Smooth muscle cell (in vitro differentiated cells): ENCODE data around the gene CYP17A1. TPM values are rescaled to one million over a fixed set of nuclear protein-coding genes. Genes with fewer than 3 reads are reported as not detected.
A peak's percentile ranks its signal among the peaks of the same experiment; 100 is the strongest.
"Not testable (repeated sequence)": the region's sequence is repeated elsewhere in the genome, so short reads cannot be mapped to it uniquely, and the experiment has no call there.

ENCODE experiments used
- DNase-seq: peaks from one replicate; lab custom pipeline; 2025; ENCODE audit not compliant: unreplicated experiment; lab: John Stamatoyannopoulos, UW
- H2AFZ ChIP-seq: fragments of 200-600 bp; sonication (generic); 2 replicates; pipeline ENCODE4 v1.6.0; 2016; ENCODE audit warnings: antibody characterized with exemption, low read depth, mild to moderate bottlenecking
- H3F3A ChIP-seq: fragments of 200-600 bp; sonication (generic); 2 replicates; pipeline ENCODE4 v1.6.0; 2017; ENCODE audit warnings: antibody characterized with exemption, low read depth
- H3K27ac ChIP-seq: fragments of 200-600 bp; sonication (generic); 2 replicates; pipeline ENCODE4 v1.5.1; 2016; ENCODE audit warnings: low read depth, mild to moderate bottlenecking
- H3K27me3 ChIP-seq: fragments of 200-600 bp; sonication (generic); 2 replicates; pipeline ENCODE4 v1.6.1; 2016; ENCODE audit warnings: low read depth, mild to moderate bottlenecking
- H3K36me3 ChIP-seq: fragments of 200-600 bp; sonication (generic); 2 replicates; pipeline ENCODE4 v1.5.1; 2016; ENCODE audit warnings: low read depth
- H3K4me1 ChIP-seq: fragments of 200-600 bp; sonication (generic); 2 replicates; pipeline ENCODE4 v1.5.1; 2016; ENCODE audit warnings: low read depth
- H3K4me2 ChIP-seq: fragments of 200-600 bp; sonication (generic); 2 replicates; pipeline ENCODE4 v1.6.0; 2016; ENCODE audit warnings: mild to moderate bottlenecking
- H3K4me3 ChIP-seq: fragments of 200-600 bp; sonication (generic); 2 replicates; pipeline ENCODE4 v1.5.1; 2016; ENCODE audit warnings: mild to moderate bottlenecking
- H3K79me2 ChIP-seq: fragments of 200-600 bp; sonication (generic); 2 replicates; pipeline ENCODE4 v1.6.0; 2016; ENCODE audit warnings: low read depth, mild to moderate bottlenecking
- H3K9ac ChIP-seq: fragments of 200-600 bp; sonication (generic); 2 replicates; pipeline ENCODE4 v1.6.0; 2016; ENCODE audit warnings: low read depth
- H3K9me3 ChIP-seq: fragments of 200-600 bp; sonication (generic); replicated peaks from 2 replicates; pipeline ENCODE4 v1.5.1; 2016; ENCODE audit warnings: low read depth
- H4K20me1 ChIP-seq: fragments of 200-600 bp; sonication (generic); 2 replicates; pipeline ENCODE4 v1.6.0; 2016; ENCODE audit warnings: low read depth
- WGBS: methylation state at CpG from one replicate; pipeline ENCODE4 v1.1.7; 2016; ENCODE audit warnings: low lambda C conversion rate; 5-methylcytosine and 5-hydroxymethylcytosine counted together
- polyA plus RNA-seq: library from polyadenylated mRNA; unstranded; fragments of >200 nt; fragmentation: Nextera tagmentation; extraction: Ambion mirVana; gene quantifications from 2 replicates; pipeline ENCODE4 v1.2.1, GENCODE V29; 2016
- total RNA-seq: library from RNA; depleted of rRNA; stranded (reverse); fragments of >200 nt; gene quantifications from 2 replicates; pipeline ENCODE4 v1.2.3, GENCODE V29; 2014
- TF ChIP-seq, protein P1 (sequence below): fragments of 200-600 bp; sonication (generic); IDR thresholded peaks from 2 replicates; pipeline ENCODE4 v1.5.1; 2017; ENCODE audit warnings: borderline replicate concordance, mild to moderate bottlenecking, antibody characterized with exemption; ENCODE audit not compliant: insufficient read depth, poor library complexity, severe bottlenecking

Gene CYP17A1
- total and polyA plus RNA-seq, 2 experiments from 2014 or later: not detected

GRCh38 chr10:102863660-102864059 is 26.4 kb upstream of the CYP17A1 start:
- Histone ChIP-seq H3K27ac (no peak overlapping the region), H3K4me1 (peaks cover under 1% of the 10 kb centered on the region), H3K27me3 (no peaks in the 10 kb centered on the region), H3K36me3 (no peaks in the 10 kb centered on the region), H3K9me3 (no peaks in the 10 kb centered on the region), H4K20me1 (no peaks in the 10 kb centered on the region), H2AFZ (no peak overlapping the region), H3F3A (no peaks in the 10 kb centered on the region), H3K4me3 (no peak overlapping the region), H3K9ac (no peak overlapping the region), H3K79me2 (no peaks in the 10 kb centered on the region), H3K4me2 (no peak overlapping the region)
- 81% methylated on average over 2 of the region's 2 CpGs for WGBS
- no peak for DNase-seq
- TF ChIP-seq, protein P1, sequence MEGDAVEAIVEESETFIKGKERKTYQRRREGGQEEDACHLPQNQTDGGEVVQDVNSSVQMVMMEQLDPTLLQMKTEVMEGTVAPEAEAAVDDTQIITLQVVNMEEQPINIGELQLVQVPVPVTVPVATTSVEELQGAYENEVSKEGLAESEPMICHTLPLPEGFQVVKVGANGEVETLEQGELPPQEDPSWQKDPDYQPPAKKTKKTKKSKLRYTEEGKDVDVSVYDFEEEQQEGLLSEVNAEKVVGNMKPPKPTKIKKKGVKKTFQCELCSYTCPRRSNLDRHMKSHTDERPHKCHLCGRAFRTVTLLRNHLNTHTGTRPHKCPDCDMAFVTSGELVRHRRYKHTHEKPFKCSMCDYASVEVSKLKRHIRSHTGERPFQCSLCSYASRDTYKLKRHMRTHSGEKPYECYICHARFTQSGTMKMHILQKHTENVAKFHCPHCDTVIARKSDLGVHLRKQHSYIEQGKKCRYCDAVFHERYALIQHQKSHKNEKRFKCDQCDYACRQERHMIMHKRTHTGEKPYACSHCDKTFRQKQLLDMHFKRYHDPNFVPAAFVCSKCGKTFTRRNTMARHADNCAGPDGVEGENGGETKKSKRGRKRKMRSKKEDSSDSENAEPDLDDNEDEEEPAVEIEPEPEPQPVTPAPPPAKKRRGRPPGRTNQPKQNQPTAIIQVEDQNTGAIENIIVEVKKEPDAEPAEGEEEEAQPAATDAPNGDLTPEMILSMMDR: no peak

DNA sequence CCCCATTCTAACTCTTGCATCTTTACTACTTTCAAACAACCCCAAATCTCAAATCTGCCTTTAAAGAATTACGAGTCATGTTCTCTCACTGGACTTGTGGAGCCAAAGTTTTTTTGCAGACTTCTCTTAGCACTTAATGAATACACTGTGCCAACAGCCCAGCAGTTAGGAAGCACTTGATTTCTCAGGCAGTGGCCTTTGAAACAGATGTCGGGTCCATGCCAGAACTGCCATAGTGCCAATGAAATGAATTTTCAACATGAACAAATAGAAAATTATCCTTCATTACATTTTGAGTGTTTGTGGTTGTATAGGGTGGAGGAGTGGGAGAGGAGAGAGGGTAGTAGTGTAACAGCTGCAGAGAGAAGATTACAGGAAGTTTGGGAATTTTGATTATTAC is 22.7 kb upstream of the CYP17A1 start:
- no peak for DNase-seq
- Histone ChIP-seq H3K4me3 (no peak overlapping the region), H3K4me2 (no peak overlapping the region), H3K36me3 (no peaks in the 10 kb centered on the region), H3K79me2 (peaks cover 5% of the 10 kb centered on the region), H3K9ac (no peak overlapping the region), H3F3A (peaks cover 6% of the 10 kb centered on the region), H3K27ac (no peak overlapping the region), H2AFZ (no peak overlapping the region), H3K4me1 (no peaks in the 10 kb centered on the region), H3K9me3 (no peaks in the 10 kb centered on the region), H3K27me3 (no peaks in the 10 kb centered on the region), H4K20me1 (no peaks in the 10 kb centered on the region)
- 90% methylated on average over 2 of the region's 2 CpGs for WGBS
- TF ChIP-seq, protein P1: no peak

DNA sequence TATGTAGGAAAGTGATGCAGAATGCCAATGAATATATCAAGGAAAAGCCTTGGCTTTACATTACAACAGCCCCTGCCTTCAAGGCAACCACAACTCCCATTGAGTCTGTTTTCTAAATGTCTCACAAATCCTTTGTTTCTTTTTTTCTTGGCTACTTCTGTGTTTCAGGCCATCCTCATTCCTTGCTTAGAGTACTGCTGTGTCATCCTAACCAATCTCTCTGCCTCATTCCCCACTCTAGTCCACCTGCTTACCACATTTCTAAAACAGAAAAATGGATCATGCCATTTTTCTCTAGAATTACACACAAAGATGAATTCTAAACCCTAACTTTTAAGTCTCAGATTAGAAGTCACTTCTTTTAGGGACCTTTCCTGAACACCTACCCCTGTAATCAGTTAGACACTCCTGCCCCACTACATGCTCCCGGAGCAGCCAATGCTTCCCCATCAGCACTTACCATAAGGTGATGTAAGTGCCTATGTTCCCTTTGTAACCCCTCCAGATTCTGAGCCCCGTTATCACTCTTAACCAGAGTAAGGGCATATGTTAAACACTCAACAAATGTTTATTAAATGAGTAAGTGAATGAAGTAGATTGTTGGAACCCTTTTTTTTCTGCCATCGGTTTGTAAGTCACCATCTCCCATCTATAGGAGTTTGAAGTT is 19.7 kb upstream of the CYP17A1 start:
- DNase-seq: no peak
- WGBS: 83% methylated on average over 3 of the region's 3 CpGs
- Histone ChIP-seq H3K36me3 (no peaks in the 10 kb centered on the region), H3F3A (peaks cover 6% of the 10 kb centered on the region), H2AFZ (no peak overlapping the region), H3K27ac (no peak overlapping the region), H4K20me1 (no peaks in the 10 kb centered on the region), H3K4me3 (no peak overlapping the region), H3K4me1 (peaks cover 4% of the 10 kb centered on the region), H3K79me2 (peaks cover 5% of the 10 kb centered on the region), H3K9me3 (no peaks in the 10 kb centered on the region), H3K27me3 (no peaks in the 10 kb centered on the region), H3K4me2 (no peak overlapping the region), H3K9ac (no peak overlapping the region)
- TF ChIP-seq, protein P1: no peak

GRCh38 chr10:102855731-102856436 is 18.7 kb upstream of the CYP17A1 start:
- H3K4me2 ChIP-seq, H3K9ac ChIP-seq, H3K36me3 ChIP-seq, H3F3A ChIP-seq, H3K4me1 ChIP-seq, H4K20me1 ChIP-seq, DNase-seq, H3K4me3 ChIP-seq, H3K79me2 ChIP-seq, H3K9me3 ChIP-seq, H2AFZ ChIP-seq, H3K27me3 ChIP-seq: not testable (repeated sequence)
- 7% methylated on average over 11 of the region's 11 CpGs for WGBS
- peak overlapping the region; percentile 66 for H3K27ac ChIP-seq

- H3K4me2 ChIP-seq, H2AFZ ChIP-seq, H3K4me3 ChIP-seq, H3K79me2 ChIP-seq, H3K27ac ChIP-seq, H3K4me1 ChIP-seq, H3K36me3 ChIP-seq, DNase-seq, H3F3A ChIP-seq, H3K9me3 ChIP-seq, H3K27me3 ChIP-seq, H3K9ac ChIP-seq, H4K20me1 ChIP-seq: not testable (repeated sequence)
- WGBS: 96% methylated on average over 7 of the region's 7 CpGs
Observed at GRCh38 chr10:102853237-102853636, 16.0 kb upstream of the CYP17A1 start.
